ENCODE results near the gene ALOX15. TPM values are rescaled to one million over a fixed set of nuclear protein-coding genes. Genes with fewer than 3 reads are reported as not detected.

The ALOX15 gene
- total RNA-seq, 1 donor from 2014 or later: not detected

Other genes starting within 250 kb of the ALOX15 start
- gene SPNS3, start 207.7 kb downstream of the ALOX15 start, total RNA-seq: not detected in 2 replicates
- gene SPNS2, start 142.8 kb downstream of the ALOX15 start, total RNA-seq: 0.47 and 0.56 TPM in 2 replicates
- 50.0 and 51.4 TPM in 2 replicates for gene MYBBP1A, start 86.3 kb downstream of the ALOX15 start, total RNA-seq
- not detected in 2 replicates for gene GGT6, start 81.1 kb downstream of the ALOX15 start, total RNA-seq
- gene SMTNL2, start 57.1 kb downstream of the ALOX15 start, total RNA-seq: 0.08 and 0.10 TPM in 2 replicates
- gene PELP1, start 62.5 kb upstream of the ALOX15 start, total RNA-seq: 31.3 and 52.0 TPM in 2 replicates
- 7.8 and 10.8 TPM in 2 replicates for gene ARRB2, start 69.0 kb upstream of the ALOX15 start, total RNA-seq
- 31.0 and 32.7 TPM in 2 replicates for gene MED11, start 89.8 kb upstream of the ALOX15 start, total RNA-seq
- gene ZMYND15, start 98.2 kb upstream of the ALOX15 start, total RNA-seq: 0.05 TPM in 1 of 2 replicates, not detected in the other
- 0.57 and 1.1 TPM in 2 replicates for gene CXCL16, start 98.2 kb upstream of the ALOX15 start, total RNA-seq
- not detected in 2 replicates for gene TM4SF5, start 130.2 kb upstream of the ALOX15 start, total RNA-seq
- gene VMO1, start 144.7 kb upstream of the ALOX15 start, total RNA-seq: 0.73 TPM in 1 of 2 replicates, not detected in the other
- not detected in 2 replicates for gene GLTPD2, start 147.3 kb upstream of the ALOX15 start, total RNA-seq
- gene PSMB6, start 154.5 kb upstream of the ALOX15 start, total RNA-seq: 185 and 231 TPM in 2 replicates
- gene PLD2, start 165.5 kb upstream of the ALOX15 start, total RNA-seq: 6.7 and 9.8 TPM in 2 replicates
- 17.6 and 18.1 TPM in 2 replicates for gene MINK1, start 191.7 kb upstream of the ALOX15 start, total RNA-seq